ENCODE measurements around the gene LRRC4B. TPM values are rescaled to one million over a fixed set of nuclear protein-coding genes. Genes with fewer than 3 reads are reported as not detected.
"Not testable (repeated sequence)": the region's sequence is repeated elsewhere in the genome, so short reads cannot be mapped to it uniquely, and the experiment has no call there.

The LRRC4B gene
- total RNA-seq, 1 experiment from 2014 or later = 8.7 TPM

DNA sequence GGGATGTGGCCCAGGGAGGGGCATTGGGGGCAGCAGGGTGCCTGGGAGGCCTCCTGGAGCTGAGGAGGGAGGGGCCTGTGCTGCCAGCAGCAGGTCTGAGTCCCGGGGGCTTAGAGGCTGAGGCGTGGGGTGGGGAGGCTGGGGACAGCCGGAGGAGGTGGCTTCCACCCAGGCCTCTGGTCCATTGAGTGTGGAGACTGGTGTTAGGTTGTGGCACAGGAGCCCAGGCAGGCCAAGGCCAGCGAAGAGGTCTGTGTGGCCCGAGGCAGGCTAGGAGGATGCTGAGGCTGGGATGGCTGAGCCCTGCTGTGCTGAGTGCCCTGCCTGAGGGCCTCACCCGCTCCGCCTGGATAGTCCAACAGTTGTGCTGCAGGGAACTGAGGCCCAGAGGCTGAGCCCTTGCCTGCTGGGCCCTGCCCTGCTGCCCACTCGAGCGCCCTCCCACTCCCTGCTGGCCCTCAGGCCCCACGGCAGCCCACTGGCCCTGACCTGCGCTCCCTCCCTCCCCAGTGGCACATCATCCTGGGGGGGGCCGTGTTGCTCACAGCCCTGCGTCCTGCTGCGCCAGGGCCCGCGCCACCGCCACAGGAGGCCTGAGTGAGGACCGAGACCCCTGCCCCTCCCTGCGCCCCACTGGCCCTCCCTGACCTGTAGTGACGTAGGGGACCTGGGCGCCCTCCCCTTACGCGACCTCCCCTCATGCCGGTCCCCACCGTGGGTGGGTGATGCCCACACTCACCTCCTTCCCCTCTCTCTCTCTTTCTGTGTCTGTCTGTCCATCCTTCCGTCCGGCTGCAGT, 86.7 kb downstream of the LRRC4B start:
- no peak for DNase-seq (ENCODE audit: low read depth)
- in situ Hi-C loops (cut with HindIII; ENCODE audit: low pct_unique_long_range_greater_than_20kb, low sequenced_read_pairs) = no loop called here

DNA sequence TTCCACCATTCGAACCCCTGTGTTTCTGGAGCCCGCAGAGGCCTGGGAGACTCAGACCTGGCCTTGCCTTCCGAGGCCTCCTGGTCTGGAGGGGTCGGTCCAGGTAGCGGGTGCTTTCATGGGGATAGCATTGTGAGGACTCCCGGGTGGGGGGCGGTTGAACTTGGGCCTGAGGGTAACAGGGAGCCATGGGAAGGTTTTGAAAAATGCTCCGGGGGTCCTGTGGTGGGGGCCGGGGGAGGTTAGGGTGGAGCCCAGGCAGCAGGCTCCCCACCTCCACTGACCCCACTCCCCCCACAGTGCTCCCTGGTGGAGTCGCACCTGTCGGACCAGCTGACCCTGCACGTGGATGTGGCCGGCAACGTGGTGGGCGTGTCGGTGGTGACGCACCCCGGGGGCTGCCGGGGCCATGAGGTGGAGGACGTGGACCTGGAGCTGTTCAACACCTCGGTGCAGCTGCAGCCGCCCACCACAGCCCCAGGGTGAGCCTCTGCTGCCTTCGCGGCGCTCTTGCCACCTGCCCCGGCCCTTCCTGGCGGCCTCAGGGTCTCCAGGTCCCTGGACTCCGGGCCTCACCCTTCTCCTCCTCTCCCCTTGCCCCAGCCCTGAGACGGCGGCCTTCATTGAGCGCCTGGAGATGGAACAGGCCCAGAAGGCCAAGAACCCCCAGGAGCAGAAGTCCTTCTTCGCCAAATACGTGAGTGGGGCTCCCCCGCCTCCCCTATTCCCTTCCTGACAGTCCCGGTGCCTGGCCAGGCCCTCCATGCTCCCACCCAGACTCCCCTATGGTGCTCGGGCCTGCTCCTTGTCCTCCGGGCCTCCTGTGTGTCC, 87.7 kb downstream of the LRRC4B start:
- in situ Hi-C loops (cut with HindIII; ENCODE audit: low pct_unique_long_range_greater_than_20kb, low sequenced_read_pairs) = no loop called here
- DNase-seq (ENCODE audit: low read depth) = no peak

DNA sequence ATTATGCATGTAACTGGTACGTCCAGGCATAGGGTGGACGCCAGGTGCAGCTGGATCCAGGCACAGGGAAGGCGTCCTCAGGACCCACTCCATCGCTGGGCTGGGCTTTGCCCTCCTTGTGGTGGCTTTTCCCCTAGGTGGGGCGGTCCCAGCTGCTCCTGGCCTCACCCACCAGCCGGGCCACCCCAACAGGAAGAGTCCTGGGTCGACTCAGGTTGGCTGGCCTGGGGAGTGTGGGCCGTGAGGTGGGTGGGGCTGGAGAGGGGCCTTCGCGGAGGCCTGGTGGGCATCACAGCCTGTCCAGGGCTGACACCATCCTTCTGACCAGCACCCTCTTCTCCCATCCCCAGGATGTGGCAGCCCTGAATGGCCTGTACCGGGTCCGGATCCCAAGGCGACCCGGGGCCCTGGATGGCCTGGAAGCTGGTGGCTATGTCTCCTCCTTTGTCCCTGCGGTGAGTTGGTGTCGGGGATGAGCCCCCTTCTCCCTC, 88.4 kb downstream of the LRRC4B start:
- no peak for DNase-seq (ENCODE audit: low read depth)
- in situ Hi-C loops (cut with HindIII; ENCODE audit: low pct_unique_long_range_greater_than_20kb, low sequenced_read_pairs) = no loop called here

GRCh38 chr19:50478901-50479715, 89.1 kb downstream of the LRRC4B start:
- no peak for DNase-seq (ENCODE audit: low read depth)
- in situ Hi-C loops (cut with HindIII; ENCODE audit: low pct_unique_long_range_greater_than_20kb, low sequenced_read_pairs) = no loop called here

GRCh38 chr19:50477751-50478515, 90.3 kb downstream of the LRRC4B start:
- DNase-seq (ENCODE audit: low read depth) = no peak
- in situ Hi-C loops (cut with HindIII; ENCODE audit: low pct_unique_long_range_greater_than_20kb, low sequenced_read_pairs) = no loop called here

DNA sequence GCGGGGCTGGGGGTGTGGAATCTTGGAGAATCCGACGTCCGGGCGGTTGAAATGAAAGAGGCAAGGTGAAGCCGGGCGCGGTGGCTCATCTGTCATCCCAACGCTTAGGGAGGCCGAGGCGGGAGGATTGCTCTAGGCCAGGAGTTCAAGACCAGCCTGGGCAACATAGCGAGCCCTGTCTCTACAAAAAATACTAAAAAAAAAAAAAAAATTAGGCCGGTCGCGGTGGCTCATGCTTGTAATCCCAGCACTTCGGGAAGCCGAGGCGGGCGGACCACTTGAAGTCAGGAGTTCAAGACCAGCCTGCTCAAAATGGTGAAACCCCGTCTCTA, 91.4 kb downstream of the LRRC4B start:
- in situ Hi-C loops (cut with HindIII; ENCODE audit: low pct_unique_long_range_greater_than_20kb, low sequenced_read_pairs) = no loop called here
- DNase-seq (ENCODE audit: low read depth) = no peak

- peak; percentile 98 for DNase-seq (ENCODE audit: low read depth)
- in situ Hi-C loops (cut with HindIII; ENCODE audit: low pct_unique_long_range_greater_than_20kb, low sequenced_read_pairs) = no loop called here
Observed at GRCh38 chr19:50476224-50476906, 91.9 kb downstream of the LRRC4B start, which contains the start of the genes EMC10 and GARIN5A. Gene EMC10 (plus strand): TSS chr19:50476507. CDS start chr19:50476545, 38 bp downstream. Gene GARIN5A (minus strand): TSS chr19:50476848. CDS start chr19:50476388, 460 bp downstream.

DNA sequence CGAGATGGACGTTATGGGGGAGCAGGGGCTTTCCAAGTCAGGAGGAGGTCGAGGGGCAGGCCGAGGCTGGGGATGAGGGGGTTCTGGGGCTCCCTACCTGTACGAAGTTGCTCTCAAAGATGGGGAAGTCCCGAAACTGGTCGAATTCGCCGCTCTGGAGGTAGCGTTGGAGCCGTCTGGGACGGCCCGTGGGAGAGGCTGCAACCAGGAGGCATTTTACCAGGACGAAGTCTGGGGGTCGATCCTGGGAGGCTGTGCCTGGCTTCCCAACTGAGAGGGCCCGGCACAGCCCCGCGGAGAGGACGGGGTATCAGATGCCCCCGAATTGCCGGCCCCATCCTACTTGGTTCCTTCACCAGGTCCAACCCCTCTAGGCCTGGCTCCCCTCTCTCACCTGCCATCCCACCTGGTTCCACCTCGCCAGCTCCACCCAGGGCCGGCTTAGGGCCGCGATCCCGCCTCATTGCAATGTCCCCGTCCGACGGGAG, 92.5 kb downstream of the LRRC4B start:
- in situ Hi-C loops (cut with HindIII; ENCODE audit: low pct_unique_long_range_greater_than_20kb, low sequenced_read_pairs) = no loop called here

DNA sequence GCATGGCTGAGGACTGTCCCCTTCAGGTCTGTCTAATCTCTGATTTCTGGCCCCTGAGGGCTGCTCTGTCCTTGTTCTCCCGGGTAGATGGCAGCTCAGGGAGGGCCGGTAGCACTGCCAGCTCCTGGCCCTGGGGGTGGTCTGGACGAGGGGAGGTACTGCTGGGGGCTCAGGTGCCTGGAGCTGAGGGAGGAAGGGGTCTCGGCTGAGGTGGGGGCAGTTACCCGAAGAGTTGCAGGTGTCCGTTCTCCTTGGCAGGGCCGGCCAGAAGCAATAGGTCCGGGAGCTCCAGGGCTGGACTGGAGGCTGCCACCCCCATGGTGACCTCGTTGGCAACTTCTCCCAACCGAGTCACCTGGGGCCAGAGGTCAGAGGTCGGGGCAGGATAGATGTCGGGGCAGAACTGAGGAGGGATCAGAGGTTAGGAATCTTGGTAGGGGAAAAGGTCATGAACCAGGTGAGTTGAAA, 93.1 kb downstream of the LRRC4B start:
- no peak for DNase-seq (ENCODE audit: low read depth)
- in situ Hi-C loops (cut with HindIII; ENCODE audit: low pct_unique_long_range_greater_than_20kb, low sequenced_read_pairs) = no loop called here

More for the DNA sequence above, 92.5 kb downstream of the LRRC4B start:
- no peak for DNase-seq (ENCODE audit: low read depth)

GRCh38 chr19:50473336-50473735, 94.9 kb downstream of the LRRC4B start:
- DNase-seq (ENCODE audit: low read depth); in situ Hi-C loops (cut with HindIII; ENCODE audit: low pct_unique_long_range_greater_than_20kb, low sequenced_read_pairs): not testable (repeated sequence)

DNA sequence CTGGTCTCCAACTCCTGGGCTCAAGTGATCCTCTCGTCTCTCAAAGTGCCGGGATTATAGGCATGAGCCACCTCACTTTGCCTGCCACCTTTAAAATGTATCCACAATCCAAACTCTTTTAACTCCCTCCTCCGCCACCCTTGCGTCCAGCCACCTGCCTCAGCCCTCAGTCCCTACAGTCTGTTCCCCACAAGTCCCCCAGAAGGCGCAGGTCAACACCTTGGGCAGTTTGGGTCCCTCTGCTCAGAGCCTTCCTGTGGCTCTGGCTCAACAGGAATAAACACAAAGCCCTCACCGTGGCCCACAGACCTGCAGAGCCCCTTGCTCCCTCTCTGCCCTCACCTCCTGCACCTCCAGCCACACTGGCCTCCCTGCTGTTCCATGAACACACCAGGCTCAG, 99.4 kb downstream of the LRRC4B start:
- in situ Hi-C loops (cut with HindIII; ENCODE audit: low pct_unique_long_range_greater_than_20kb, low sequenced_read_pairs) = no loop called here

DNA sequence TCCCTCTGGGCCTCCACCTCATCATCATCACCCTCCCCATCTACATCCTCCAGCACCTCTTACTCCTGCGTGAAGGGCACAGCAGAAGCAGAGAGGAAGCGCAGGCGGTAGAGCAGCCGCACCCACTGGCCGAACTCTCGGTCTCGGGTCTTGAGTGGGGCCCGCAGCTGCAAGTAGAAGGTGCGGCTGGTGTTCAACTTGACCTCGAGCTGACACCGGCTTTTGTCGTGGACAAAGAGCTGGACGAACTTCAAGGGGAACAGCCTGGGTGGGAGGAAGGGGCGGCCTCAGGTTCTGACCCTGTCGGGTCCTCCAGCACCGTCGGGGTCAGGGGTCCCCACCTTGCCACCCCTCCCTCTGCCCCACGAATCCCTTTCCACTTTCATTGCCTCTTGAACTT, 100.7 kb downstream of the LRRC4B start:
- no peak for DNase-seq (ENCODE audit: low read depth)
- in situ Hi-C loops (cut with HindIII; ENCODE audit: low pct_unique_long_range_greater_than_20kb, low sequenced_read_pairs) = no loop called here

More for the DNA sequence above, 99.4 kb downstream of the LRRC4B start:
- DNase-seq (ENCODE audit: low read depth) = no peak

Other genes with a start within 250 kb of the LRRC4B start
- 0.49 and 0.74 TPM in 2 replicates for gene KCNC3, start 239.1 kb downstream of the LRRC4B start, total RNA-seq (2014; rRNA removed; shearing (Covaris generic); ENCODE audit: low replicate concordance)
- 0.61 TPM in 1 of 2 replicates, not detected in the other for gene NAPSA, start 202.8 kb downstream of the LRRC4B start, total RNA-seq (2014; rRNA removed; shearing (Covaris generic); ENCODE audit: low replicate concordance)
- gene NR1H2, start 192.0 kb downstream of the LRRC4B start, total RNA-seq (2014; rRNA removed; shearing (Covaris generic); ENCODE audit: low replicate concordance) = 151 and 189 TPM in 2 replicates
- gene POLD1, start 184.1 kb downstream of the LRRC4B start, total RNA-seq (2014; rRNA removed; shearing (Covaris generic); ENCODE audit: low replicate concordance) = 122 and 176 TPM in 2 replicates
- gene SPIB, start 149.5 kb downstream of the LRRC4B start, total RNA-seq (2014; rRNA removed; shearing (Covaris generic); ENCODE audit: low replicate concordance) = not detected in 2 replicates
- gene MYBPC2, start 135.5 kb downstream of the LRRC4B start, total RNA-seq (2014; rRNA removed; shearing (Covaris generic); ENCODE audit: low replicate concordance) = not detected in 2 replicates
- 152 and 192 TPM in 2 replicates for gene EMC10, start 91.9 kb downstream of the LRRC4B start, total RNA-seq (2014; rRNA removed; shearing (Covaris generic); ENCODE audit: low replicate concordance)
- 0.43 TPM in 1 of 2 replicates, not detected in the other for gene GARIN5A, start 91.6 kb downstream of the LRRC4B start, total RNA-seq (2014; rRNA removed; shearing (Covaris generic); ENCODE audit: low replicate concordance)
- 34.4 and 59.0 TPM in 2 replicates for gene JOSD2, start 57.2 kb downstream of the LRRC4B start, total RNA-seq (2014; rRNA removed; shearing (Covaris generic); ENCODE audit: low replicate concordance)
- not detected in 2 replicates for gene ASPDH, start 54.5 kb downstream of the LRRC4B start, total RNA-seq (2014; rRNA removed; shearing (Covaris generic); ENCODE audit: low replicate concordance)
- 0.14 and 0.26 TPM in 2 replicates for gene SYT3, start 71.4 kb upstream of the LRRC4B start, total RNA-seq (2014; rRNA removed; shearing (Covaris generic); ENCODE audit: low replicate concordance)
- 13.5 and 20.4 TPM in 2 replicates for gene C19orf81, start 81.0 kb upstream of the LRRC4B start, total RNA-seq (2014; rRNA removed; shearing (Covaris generic); ENCODE audit: low replicate concordance)
- gene SHANK1, start 151.4 kb upstream of the LRRC4B start, total RNA-seq (2014; rRNA removed; shearing (Covaris generic); ENCODE audit: low replicate concordance) = not detected in 2 replicates
- 2.0 and 6.1 TPM in 2 replicates for gene CLEC11A, start 154.9 kb upstream of the LRRC4B start, total RNA-seq (2014; rRNA removed; shearing (Covaris generic); ENCODE audit: low replicate concordance)
- not detected in 2 replicates for gene GPR32, start 202.0 kb upstream of the LRRC4B start, total RNA-seq (2014; rRNA removed; shearing (Covaris generic); ENCODE audit: low replicate concordance)
- gene ACP4, start 222.0 kb upstream of the LRRC4B start, total RNA-seq (2014; rRNA removed; shearing (Covaris generic); ENCODE audit: low replicate concordance) = not detected in 2 replicates